HG03469 (cell line): ENCODE results near the gene NISCH.

Experiments
- ATAC-seq: cut with Tn5 transposase; IDR thresholded peaks from one replicate; pipeline ENCODE4 v1.9.1; 2021; ENCODE audit warnings: mild to moderate bottlenecking, moderate library complexity, moderate number of reproducible peaks; ENCODE audit not compliant: unreplicated experiment

Gene NISCH

DNA sequence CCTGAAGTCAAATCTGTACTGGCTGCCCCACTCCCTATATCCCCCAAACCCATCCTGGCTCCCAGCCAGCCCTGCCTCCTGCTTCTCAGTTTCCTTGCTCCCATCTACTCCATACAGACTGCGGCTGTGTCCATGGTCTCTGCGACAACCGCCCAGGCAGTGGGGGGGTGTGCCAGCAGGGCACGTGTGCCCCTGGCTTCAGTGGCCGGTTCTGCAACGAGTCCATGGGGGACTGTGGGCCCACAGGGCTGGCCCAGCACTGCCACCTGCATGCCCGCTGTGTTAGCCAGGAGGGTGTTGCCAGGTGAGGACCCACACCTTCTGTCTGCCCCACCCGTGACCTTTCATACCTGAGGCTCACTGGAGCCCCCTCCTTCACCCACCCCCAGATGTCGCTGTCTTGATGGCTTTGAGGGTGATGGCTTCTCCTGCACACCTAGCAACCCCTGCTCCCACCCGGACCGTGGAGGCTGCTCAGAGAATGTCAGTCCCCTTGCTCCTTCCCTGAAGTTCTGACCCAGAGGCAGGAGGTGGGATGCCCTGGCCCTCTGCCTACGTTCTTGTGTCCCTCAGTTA lies 54.4 kb downstream of the NISCH start:
- no peak for ATAC-seq

GRCh38 chr3:52511509-52511908 lies 56.1 kb downstream of the NISCH start:
- ATAC-seq = no peak

GRCh38 chr3:52512105-52512504 lies 56.7 kb downstream of the NISCH start:
- no peak for ATAC-seq

- ATAC-seq = no peak
Observed at GRCh38 chr3:52512727-52513126, 57.3 kb downstream of the NISCH start.

GRCh38 chr3:52513281-52513680 lies 57.9 kb downstream of the NISCH start:
- ATAC-seq = no peak

DNA sequence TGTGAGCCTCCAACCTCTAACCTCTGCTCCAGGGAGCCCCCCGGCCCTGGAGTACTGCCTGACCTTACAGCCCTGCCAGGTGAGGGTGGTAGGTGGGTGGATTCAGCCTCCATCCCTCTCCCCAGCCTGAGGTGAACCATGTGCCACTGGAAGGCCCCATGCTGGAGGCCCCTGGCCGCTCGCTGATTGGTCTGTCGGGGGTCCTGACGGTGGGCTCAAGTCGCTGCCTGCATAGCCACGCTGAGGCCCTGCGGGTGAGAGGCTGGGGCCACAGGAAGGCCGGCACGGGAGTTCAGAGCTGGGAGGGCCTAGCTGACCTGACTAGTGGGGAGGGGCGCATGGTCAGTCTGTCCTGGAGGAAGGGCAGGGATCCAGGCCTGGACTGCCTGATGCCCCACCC lies 59.2 kb downstream of the NISCH start:
- no peak for ATAC-seq

- ATAC-seq = no peak
Observed at GRCh38 chr3:52515192-52515591, 59.8 kb downstream of the NISCH start.

DNA sequence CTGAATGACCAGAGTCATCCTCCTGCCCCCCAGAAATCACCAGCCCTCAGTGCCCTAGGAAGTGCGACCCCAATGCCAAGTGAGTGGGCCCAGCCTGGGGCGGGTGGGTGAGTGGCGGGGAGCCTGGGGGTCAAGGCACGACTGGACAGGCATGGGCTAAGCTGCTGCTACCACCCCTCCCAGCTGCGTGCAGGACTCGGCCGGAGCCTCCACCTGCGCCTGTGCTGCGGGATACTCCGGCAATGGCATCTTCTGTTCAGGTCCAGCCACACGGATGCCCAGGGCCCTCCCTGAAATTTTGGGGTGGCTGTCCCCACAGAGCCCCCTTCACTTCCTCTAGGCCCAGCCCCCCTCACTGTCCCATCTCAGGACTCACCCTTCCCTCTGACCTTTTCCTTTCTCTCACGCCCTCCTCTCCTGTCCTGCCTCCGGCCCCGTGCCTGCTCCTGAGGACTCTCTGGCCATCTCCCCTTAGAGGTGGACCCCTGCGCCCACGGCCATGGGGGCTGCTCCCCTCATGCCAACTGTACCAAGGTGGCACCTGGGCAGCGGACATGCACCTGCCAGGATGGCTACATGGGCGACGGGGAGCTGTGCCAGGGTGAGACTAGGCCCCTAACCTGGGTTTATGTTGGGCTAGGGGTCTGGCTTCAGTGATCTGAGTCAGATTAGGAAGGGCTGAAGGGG lies 61.2 kb downstream of the NISCH start:
- no peak for ATAC-seq

- no peak for ATAC-seq
Observed at GRCh38 chr3:52517796-52518722, 62.7 kb downstream of the NISCH start.

GRCh38 chr3:52518723-52519444 lies 63.5 kb downstream of the NISCH start:
- no peak for ATAC-seq

DNA sequence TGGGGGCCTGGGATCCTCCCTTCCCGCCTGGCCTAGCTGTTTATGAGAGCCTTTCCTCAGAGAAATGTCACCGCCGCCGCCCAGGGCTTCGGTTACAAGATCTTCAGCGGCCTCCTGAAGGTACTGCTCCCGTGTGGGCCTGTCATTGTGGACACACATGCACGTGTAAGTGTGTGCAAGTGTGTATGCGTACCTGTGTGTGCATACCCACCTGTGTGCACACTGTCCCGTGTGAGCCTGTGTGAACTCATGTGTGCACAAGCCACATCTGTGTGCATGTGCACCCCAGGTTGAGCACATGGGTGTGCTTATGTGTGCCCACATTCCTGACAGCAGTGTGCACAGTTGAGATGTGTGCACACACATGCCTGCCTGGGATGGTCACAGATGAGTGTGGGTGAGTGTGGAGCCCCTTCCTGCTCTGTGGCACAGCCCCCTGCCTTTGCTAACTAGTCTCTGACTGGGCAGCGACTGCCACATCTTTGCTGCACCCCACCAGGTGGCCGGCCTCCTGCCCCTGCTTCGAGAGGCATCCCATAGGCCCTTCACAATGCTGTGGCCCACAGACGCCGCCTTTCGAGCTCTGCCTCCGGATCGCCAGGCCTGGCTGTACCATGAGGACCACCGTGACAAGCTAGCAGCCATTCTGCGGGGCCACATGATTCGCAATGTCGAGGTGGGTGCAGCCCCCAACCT lies 64.2 kb downstream of the NISCH start:
- ATAC-seq = no peak

- no peak for ATAC-seq
Observed at GRCh38 chr3:52520141-52520667, 64.8 kb downstream of the NISCH start.

GRCh38 chr3:52520716-52521487 lies 65.5 kb downstream of the NISCH start:
- no peak for ATAC-seq

DNA sequence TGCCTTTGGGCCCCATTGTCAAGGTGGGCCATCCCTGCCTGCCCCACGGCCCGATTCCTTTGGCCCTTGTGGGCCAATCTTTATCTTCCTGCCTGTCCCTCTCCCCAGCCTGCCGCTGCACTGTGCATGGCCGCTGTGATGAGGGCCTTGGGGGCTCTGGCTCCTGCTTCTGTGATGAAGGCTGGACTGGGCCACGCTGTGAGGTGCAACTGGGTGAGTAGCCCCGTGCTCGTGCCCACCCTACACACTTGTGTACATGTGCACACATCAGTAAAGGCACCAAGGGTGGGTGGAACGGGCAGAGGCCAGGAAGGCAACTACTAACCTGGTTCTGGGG lies 66.1 kb downstream of the NISCH start:
- no peak for ATAC-seq

DNA sequence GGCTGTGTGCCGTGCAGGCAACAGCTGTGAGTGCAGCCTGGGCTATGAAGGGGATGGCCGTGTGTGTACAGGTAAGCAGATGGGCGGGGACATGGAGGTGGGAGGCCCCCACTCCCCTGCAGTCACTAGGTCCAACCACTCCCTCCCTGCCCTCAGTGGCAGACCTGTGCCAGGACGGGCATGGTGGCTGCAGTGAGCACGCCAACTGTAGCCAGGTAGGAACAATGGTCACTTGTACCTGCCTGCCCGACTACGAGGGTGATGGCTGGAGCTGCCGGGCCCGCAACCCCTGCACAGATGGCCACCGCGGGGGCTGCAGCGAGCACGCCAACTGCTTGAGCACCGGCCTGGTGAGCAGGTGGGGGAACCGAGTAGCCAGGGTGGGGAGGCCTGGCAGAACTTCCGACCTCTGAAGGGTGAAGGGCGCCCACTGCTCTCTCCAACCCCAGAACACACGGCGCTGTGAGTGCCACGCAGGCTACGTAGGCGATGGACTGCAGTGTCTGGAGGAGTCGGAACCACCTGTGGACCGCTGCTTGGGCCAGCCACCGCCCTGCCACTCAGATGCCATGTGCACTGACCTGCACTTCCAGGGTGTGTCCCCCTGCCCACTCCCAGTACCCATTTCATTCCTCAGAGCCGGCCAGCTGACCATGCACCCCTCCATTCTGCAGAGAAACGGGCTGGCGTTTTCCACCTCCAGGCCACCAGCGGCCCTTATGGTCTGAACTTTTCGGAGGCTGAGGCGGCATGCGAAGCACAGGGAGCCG lies 66.7 kb downstream of the NISCH start:
- ATAC-seq = no peak

DNA sequence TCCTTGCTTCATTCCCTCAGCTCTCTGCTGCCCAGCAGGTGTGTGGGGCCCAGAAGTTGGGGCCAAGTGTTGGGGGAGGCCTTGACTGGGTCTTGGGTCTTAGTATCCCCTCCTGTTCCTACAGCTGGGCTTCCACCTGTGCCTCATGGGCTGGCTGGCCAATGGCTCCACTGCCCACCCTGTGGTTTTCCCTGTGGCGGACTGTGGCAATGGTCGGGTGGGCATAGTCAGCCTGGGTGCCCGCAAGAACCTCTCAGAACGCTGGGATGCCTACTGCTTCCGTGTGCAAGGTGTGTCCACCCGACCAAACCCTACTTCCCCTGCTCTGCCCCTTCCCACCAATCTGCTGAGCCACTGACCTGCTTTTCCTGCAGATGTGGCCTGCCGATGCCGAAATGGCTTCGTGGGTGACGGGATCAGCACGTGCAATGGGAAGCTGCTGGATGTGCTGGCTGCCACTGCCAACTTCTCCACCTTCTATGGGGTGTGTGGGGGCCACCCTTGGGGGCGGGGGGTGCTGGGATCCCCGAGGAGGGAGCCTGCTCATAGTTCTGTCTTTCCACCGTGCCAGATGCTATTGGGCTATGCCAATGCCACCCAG lies 67.3 kb downstream of the NISCH start:
- no peak for ATAC-seq

DNA sequence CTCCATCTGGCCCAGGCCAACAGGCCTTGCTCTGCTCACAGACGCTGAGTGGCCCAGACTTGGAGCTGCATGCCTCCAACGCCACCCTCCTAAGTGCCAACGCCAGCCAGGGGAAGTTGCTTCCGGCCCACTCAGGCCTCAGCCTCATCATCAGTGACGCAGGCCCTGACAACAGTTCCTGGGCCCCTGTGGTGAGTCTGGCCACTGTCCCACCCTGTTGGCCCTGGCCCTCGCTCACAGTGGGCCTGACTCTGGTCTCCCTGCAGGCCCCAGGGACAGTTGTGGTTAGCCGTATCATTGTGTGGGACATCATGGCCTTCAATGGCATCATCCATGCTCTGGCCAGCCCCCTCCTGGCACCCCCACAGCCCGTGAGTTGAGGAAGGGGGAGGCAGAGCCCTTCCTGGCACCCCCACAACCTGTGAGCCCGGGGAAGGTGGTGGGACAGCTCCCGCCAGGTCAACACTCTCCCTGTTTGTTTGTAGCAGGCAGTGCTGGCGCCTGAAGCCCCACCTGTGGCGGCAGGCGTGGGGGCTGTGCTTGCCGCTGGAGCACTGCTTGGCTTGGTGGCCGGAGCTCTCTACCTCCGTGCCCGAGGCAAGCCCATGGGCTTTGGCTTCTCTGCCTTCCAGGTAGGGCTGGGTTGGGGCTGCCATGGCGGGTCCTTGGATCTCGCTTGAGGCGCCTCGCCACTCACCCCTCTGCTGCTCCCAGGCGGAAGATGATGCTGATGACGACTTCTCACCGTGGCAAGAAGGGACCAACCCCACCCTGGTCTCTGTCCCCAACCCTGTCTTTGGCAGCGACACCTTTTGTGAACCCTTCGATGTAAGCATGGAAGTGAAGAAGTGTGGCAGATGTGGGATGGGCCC lies 68.2 kb downstream of the NISCH start:
- no peak for ATAC-seq
